Endodermal cell (in vitro differentiated cells): ENCODE data around the gene DLG1. TPM values are rescaled to one million over a fixed set of nuclear protein-coding genes. Genes with fewer than 3 reads are reported as not detected.

Experiments used
- DNase-seq: peaks from one replicate; pipeline ENCODE4 v3.0.0-alpha.2; 2017
- H3K27ac ChIP-seq: 2 replicates; pipeline ENCODE4 v1.5.1; 2013; ENCODE audit warnings: mild to moderate bottlenecking, low read depth, low read length, moderate library complexity
- H3K27me3 ChIP-seq: 2 replicates; pipeline ENCODE4 v1.6.1; 2013; ENCODE audit warnings: mild to moderate bottlenecking, low read length, moderate library complexity; ENCODE audit not compliant: insufficient read depth, control insufficient read depth, poor library complexity, severe bottlenecking
- H3K36me3 ChIP-seq: 2 replicates; pipeline ENCODE4 v1.7.0; 2013; ENCODE audit warnings: mild to moderate bottlenecking, low read length, moderate library complexity; ENCODE audit not compliant: control insufficient read depth, insufficient read depth
- H3K4me1 ChIP-seq: one replicate; pipeline ENCODE4 v1.7.0; 2013; ENCODE audit warnings: low read length; ENCODE audit not compliant: control insufficient read depth, insufficient read depth
- H3K4me3 ChIP-seq: 2 replicates; pipeline ENCODE4 v1.5.1; 2013; ENCODE audit warnings: mild to moderate bottlenecking, low read length, moderate library complexity
- H3K9ac ChIP-seq: 2 replicates; pipeline ENCODE4 v1.6.1; 2013; ENCODE audit warnings: mild to moderate bottlenecking, low read length, moderate library complexity; ENCODE audit not compliant: poor library complexity, severe bottlenecking; ENCODE audit errors: extremely low read depth
- H3K9me3 ChIP-seq: 2 replicates; pipeline ENCODE4 v1.6.1; 2013; ENCODE audit warnings: mild to moderate bottlenecking, low read length, moderate library complexity; ENCODE audit not compliant: control insufficient read depth
- H3K27ac Mint-ChIP-seq: 2 replicates; pipeline ENCODE4 v1.8.0; 2020; ENCODE audit warnings: mixed read lengths
- H3K27me3 Mint-ChIP-seq: 2 replicates; pipeline ENCODE4 v1.8.0; 2021; ENCODE audit warnings: mild to moderate bottlenecking, mixed read lengths; ENCODE audit not compliant: insufficient read depth
- H3K36me3 Mint-ChIP-seq: 2 replicates; pipeline ENCODE4 v1.8.0; 2020; ENCODE audit warnings: low read depth, mixed read lengths
- H3K4me1 Mint-ChIP-seq: 2 replicates; pipeline ENCODE4 v1.8.0; 2020; ENCODE audit warnings: mixed read lengths
- H3K4me3 Mint-ChIP-seq: 2 replicates; pipeline ENCODE4 v1.8.0; 2020; ENCODE audit warnings: mild to moderate bottlenecking, moderate library complexity, mixed read lengths
- H3K9me3 Mint-ChIP-seq: 2 replicates; pipeline ENCODE4 v1.8.0; 2020; ENCODE audit warnings: mild to moderate bottlenecking, mixed read lengths
- CTCF ChIP-seq: fragments of 200-600 bp; sonication (generic); conservative IDR thresholded peaks from 2 replicates; pipeline ENCODE4 v1.5.0; 2021; ENCODE audit warnings: antibody characterized with exemption, mild to moderate bottlenecking
- WGBS, 2 experiments: methylation state at CpG; one replicate each; pipeline versions ENCODE4 v1.1.5 to v1.1.7; 2013; ENCODE audit warnings: missing lambda C conversion rate in 2 of 2, mixed read lengths in 1 of 2; ENCODE audit not compliant: insufficient coverage in 1 of 2, insufficient read length in 1 of 2; 5-methylcytosine and 5-hydroxymethylcytosine counted together
- total RNA-seq, 2 donors: library from RNA; stranded (reverse); fragmentation: NEBNext Ultra II Directional in 1 of 2; extraction: Animal tissue kit (Norgen Biotek cat#: 25700) in 1 of 2; gene quantifications; 2 replicates in 1 of 2; 3 replicates in 1 of 2; pipeline ENCODE4 v1.2.1, GENCODE V29; 2021

DLG1 gene
- total RNA-seq, 2 donors from 2014 or later, result 78.7 to 96.9 TPM

GRCh38 chr3:197014024-197014423, 284.4 kb downstream of the DLG1 start:
- no peak for TF ChIP-seq CTCF
- Histone ChIP-seq H3K4me3 (no peak overlapping the region), H3K4me1 (no peaks in the 10 kb centered on the region), H3K27ac (no peak overlapping the region), H3K9ac (no peak overlapping the region), H3K9me3 (no peaks in the 10 kb centered on the region), H3K36me3 (no peaks in the 10 kb centered on the region), H3K27me3 (no peaks in the 10 kb centered on the region)
- no peaks in the 10 kb centered on the region for H3K9me3 Mint-ChIP-seq
- no peak for DNase-seq
- no peak overlapping the region for H3K4me3 Mint-ChIP-seq
- WGBS, 2 experiments, result 90 to 96% methylated on average over 3 to 6 of the region's 6 CpGs
- H3K27ac Mint-ChIP-seq, result no peak overlapping the region
- H3K36me3 Mint-ChIP-seq, result no peaks in the 10 kb centered on the region
- H3K4me1 Mint-ChIP-seq, result no peaks in the 10 kb centered on the region
- peaks cover 6% of the 10 kb centered on the region for H3K27me3 Mint-ChIP-seq

GRCh38 chr3:197012540-197012883, 285.9 kb downstream of the DLG1 start:
- H3K27me3 ChIP-seq, result no peaks in the 10 kb centered on the region
- no peaks in the 10 kb centered on the region for H3K36me3 ChIP-seq
- Mint-ChIP-seq H3K4me1 (peaks cover 10% of the 10 kb centered on the region), H3K27ac (no peak overlapping the region), H3K9me3 (no peaks in the 10 kb centered on the region), H3K4me3 (no peak overlapping the region), H3K27me3 (peaks cover 7% of the 10 kb centered on the region), H3K36me3 (no peaks in the 10 kb centered on the region)
- H3K27ac ChIP-seq, result no peak overlapping the region
- H3K4me1 ChIP-seq, result no peaks in the 10 kb centered on the region
- H3K9ac ChIP-seq, result no peak overlapping the region
- H3K9me3 ChIP-seq, result no peaks in the 10 kb centered on the region
- WGBS, 2 experiments, result 84 to 93% methylated on average over 4 to 7 of the region's 7 CpGs
- no peak for TF ChIP-seq CTCF
- DNase-seq, result no peak
- H3K4me3 ChIP-seq, result no peak overlapping the region

GRCh38 chr3:197011780-197012539, 286.5 kb downstream of the DLG1 start:
- Histone ChIP-seq H3K4me1 (no peaks in the 10 kb centered on the region), H3K27me3 (no peaks in the 10 kb centered on the region), H3K36me3 (no peaks in the 10 kb centered on the region), H3K9me3 (no peaks in the 10 kb centered on the region), H3K27ac (peak overlapping the region; percentile 17), H3K4me3 (no peak overlapping the region), H3K9ac (no peak overlapping the region)
- TF ChIP-seq CTCF, result no peak
- Mint-ChIP-seq H3K27ac (no peak overlapping the region), H3K4me1 (peaks cover 10% of the 10 kb centered on the region), H3K9me3 (no peaks in the 10 kb centered on the region), H3K4me3 (no peak overlapping the region), H3K36me3 (no peaks in the 10 kb centered on the region), H3K27me3 (peaks cover 7% of the 10 kb centered on the region)
- WGBS, 2 experiments, result 80 to 86% methylated on average over 12 to 25 of the region's 25 CpGs
- DNase-seq, result no peak
